OCI-LY1 (cell line): ENCODE results near the gene PSG11.
"Not testable (repeated sequence)": the region's sequence is repeated elsewhere in the genome, so short reads cannot be mapped to it uniquely, and the experiment has no call there.

Experiments used
- H2AFZ ChIP-seq: fragments of 200-600 bp; sonication (generic), shearing (Covaris generic); 2 replicates; pipeline ENCODE4 v1.6.0; 2014; ENCODE audit warnings: antibody characterized with exemption, mild to moderate bottlenecking, low read length
- H3F3A ChIP-seq: fragments of 200-600 bp; sonication (generic), shearing (Covaris generic); 2 replicates; pipeline ENCODE4 v1.6.0; 2014; ENCODE audit warnings: mild to moderate bottlenecking, antibody characterized with exemption, low read length, moderate library complexity; ENCODE audit not compliant: insufficient read depth
- H3K27ac ChIP-seq: fragments of 200-600 bp; sonication (generic); 2 replicates; pipeline ENCODE4 v1.5.1; 2014; ENCODE audit warnings: low read length, mixed run types, mild to moderate bottlenecking, low read depth; ENCODE audit not compliant: poor library complexity, severe bottlenecking
- H3K27me3 ChIP-seq: fragments of 200-600 bp; sonication (generic); 2 replicates; pipeline ENCODE4 v1.6.0; 2014; ENCODE audit warnings: antibody characterized with exemption, mild to moderate bottlenecking, low read length, moderate library complexity; ENCODE audit not compliant: insufficient read depth
- H3K36me3 ChIP-seq: fragments of 200-600 bp; sonication (generic); 2 replicates; pipeline ENCODE4 v1.6.1; 2014; ENCODE audit warnings: mild to moderate bottlenecking, antibody characterized with exemption, low read length, moderate library complexity, mixed read lengths; ENCODE audit not compliant: insufficient read depth
- H3K4me1 ChIP-seq: fragments of 200-600 bp; sonication (generic); 2 replicates; pipeline ENCODE4 v1.5.1; 2014; ENCODE audit warnings: mild to moderate bottlenecking, low read length, moderate library complexity; ENCODE audit not compliant: insufficient read depth, severe bottlenecking
- H3K4me2 ChIP-seq: fragments of 200-600 bp; sonication (generic), shearing (Covaris generic); 2 replicates; pipeline ENCODE4 v1.6.1; 2014; ENCODE audit warnings: low read length
- H3K4me3 ChIP-seq: fragments of 200-600 bp; sonication (generic); 2 replicates; pipeline ENCODE4 v1.5.1; 2014; ENCODE audit warnings: low read length, low read depth, mild to moderate bottlenecking, mixed read lengths; ENCODE audit not compliant: poor library complexity, severe bottlenecking
- H3K79me2 ChIP-seq: fragments of 200-600 bp; shearing (Covaris generic); 2 replicates; pipeline ENCODE4 v1.6.1; 2016; ENCODE audit warnings: mixed run types, low read length, mixed read lengths; ENCODE audit not compliant: insufficient read depth
- H3K9ac ChIP-seq: fragments of 200-600 bp; sonication (generic), shearing (Covaris generic); 2 replicates; pipeline ENCODE4 v1.6.1; 2014; ENCODE audit warnings: mild to moderate bottlenecking, low read length, mixed read lengths
- H3K9me2 ChIP-seq: fragments of 200-600 bp; sonication (generic), shearing (Covaris generic); 2 replicates; pipeline ENCODE4 v1.6.1; 2014; ENCODE audit warnings: low read depth, mild to moderate bottlenecking, low read length, mixed read lengths
- H3K9me3 ChIP-seq: fragments of 200-600 bp; shearing (Covaris generic); 2 replicates; pipeline ENCODE4 v1.6.1; 2014; ENCODE audit warnings: low read length, mixed read lengths
- H4K20me1 ChIP-seq: fragments of 200-600 bp; sonication (generic), shearing (Covaris generic); 2 replicates; pipeline ENCODE4 v1.6.0; 2016; ENCODE audit warnings: mild to moderate bottlenecking, low read length; ENCODE audit not compliant: insufficient read depth
- CTCF ChIP-seq: fragments of 200-600 bp; sonication (generic), shearing (Covaris generic); IDR thresholded peaks from 2 replicates; pipeline ENCODE4 v1.5.1; 2017; ENCODE audit warnings: mild to moderate bottlenecking, antibody characterized with exemption, low read length, moderate library complexity, mixed read lengths
- EZH2 ChIP-seq: fragments of 200-600 bp; sonication (generic), shearing (Covaris generic); IDR thresholded peaks from 2 replicates; pipeline ENCODE4 v1.8.0; 2017; ENCODE audit warnings: borderline replicate concordance, mixed run types, mild to moderate bottlenecking, antibody characterized with exemption, low read length, moderate library complexity, mixed read lengths

PSG11 gene

DNA sequence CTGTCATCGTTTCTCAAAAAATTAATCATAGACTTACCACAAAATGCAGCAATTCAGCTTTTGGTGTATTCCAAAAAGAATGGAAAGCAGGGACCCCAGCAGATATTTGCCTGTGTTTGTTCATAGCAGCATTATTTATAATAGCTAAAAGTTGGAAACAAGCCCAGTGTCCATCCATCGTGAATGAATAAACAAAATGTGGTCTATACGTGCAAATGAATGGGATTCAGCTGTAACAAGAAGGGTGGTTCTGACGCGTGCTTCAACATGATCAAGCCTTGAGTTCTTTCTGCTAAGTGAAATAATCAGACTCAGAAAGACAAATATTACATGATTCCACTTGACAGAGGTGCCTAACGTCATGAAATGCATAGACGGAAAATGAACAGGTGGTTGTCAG lies 36.4 kb downstream of the PSG11 start:
- no peaks in the 10 kb centered on the region for H3K4me1 ChIP-seq
- H3K9me3 ChIP-seq = no peaks in the 10 kb centered on the region
- H3K36me3 ChIP-seq = no peaks in the 10 kb centered on the region
- no peaks in the 10 kb centered on the region for H3K79me2 ChIP-seq
- no peak overlapping the region for H2AFZ ChIP-seq
- no peak overlapping the region for H3K9ac ChIP-seq
- H3K4me3 ChIP-seq = no peak overlapping the region
- H3K27ac ChIP-seq = no peak overlapping the region
- no peaks in the 10 kb centered on the region for H3K9me2 ChIP-seq
- no peak overlapping the region for H3K4me2 ChIP-seq
- no peaks in the 10 kb centered on the region for H3K27me3 ChIP-seq
- H4K20me1 ChIP-seq = no peaks in the 10 kb centered on the region
- H3F3A ChIP-seq = no peaks in the 10 kb centered on the region
- no peak for TF ChIP-seq CTCF
- no peak for TF ChIP-seq EZH2

DNA sequence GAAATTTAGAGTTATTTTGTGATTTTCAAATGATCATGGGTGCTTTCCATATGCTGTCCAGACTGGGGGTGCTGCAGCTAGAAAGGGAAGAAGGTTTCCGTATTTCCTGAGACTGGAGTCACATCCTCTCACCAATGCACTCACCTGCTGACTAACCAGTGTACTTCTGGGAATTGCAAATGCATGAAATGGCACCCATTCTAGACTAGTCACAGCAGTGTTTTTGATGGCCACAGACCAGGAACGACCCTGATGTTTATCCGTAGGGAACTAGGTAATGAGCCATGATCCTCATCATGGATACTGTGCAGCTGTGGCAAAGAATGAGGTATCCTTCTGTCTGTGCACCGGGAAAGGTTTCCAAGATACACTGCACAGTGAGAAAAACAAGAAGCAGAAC lies 37.1 kb downstream of the PSG11 start:
- not testable (repeated sequence) for H3K4me1 ChIP-seq, H3K9me3 ChIP-seq

DNA sequence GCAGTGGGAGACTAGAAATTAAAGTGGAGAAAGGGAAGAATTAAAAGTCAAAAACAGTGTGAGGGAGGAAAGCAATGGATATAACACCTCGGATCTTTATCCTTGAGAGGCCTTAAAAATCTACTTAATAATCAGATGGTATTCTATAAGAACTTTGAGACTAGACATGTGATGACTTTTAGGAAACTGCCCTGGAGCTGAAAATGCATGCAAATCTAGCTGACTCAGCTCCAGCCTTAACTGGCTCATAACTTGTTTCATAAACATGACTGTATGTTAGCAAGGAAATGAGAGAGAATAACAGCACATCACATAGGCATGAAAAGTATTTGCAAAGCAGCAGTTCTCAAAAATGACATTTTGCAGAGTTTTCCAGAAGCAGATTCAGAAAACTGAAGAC lies 38.1 kb downstream of the PSG11 start:
- not testable (repeated sequence) for H3K79me2 ChIP-seq, H3K4me1 ChIP-seq, H3K9ac ChIP-seq, H3K4me3 ChIP-seq, H3K27me3 ChIP-seq, H3K9me3 ChIP-seq, H3K4me2 ChIP-seq, H3K9me2 ChIP-seq, H3K36me3 ChIP-seq, H4K20me1 ChIP-seq, H2AFZ ChIP-seq, H3K27ac ChIP-seq, H3F3A ChIP-seq

More for the DNA sequence above, 37.1 kb downstream of the PSG11 start:
- not testable (repeated sequence) for H3K4me3 ChIP-seq, H3F3A ChIP-seq, H3K36me3 ChIP-seq, H2AFZ ChIP-seq, H4K20me1 ChIP-seq, H3K4me2 ChIP-seq, H3K9me2 ChIP-seq, H3K27ac ChIP-seq, H3K79me2 ChIP-seq, H3K27me3 ChIP-seq, H3K9ac ChIP-seq

DNA sequence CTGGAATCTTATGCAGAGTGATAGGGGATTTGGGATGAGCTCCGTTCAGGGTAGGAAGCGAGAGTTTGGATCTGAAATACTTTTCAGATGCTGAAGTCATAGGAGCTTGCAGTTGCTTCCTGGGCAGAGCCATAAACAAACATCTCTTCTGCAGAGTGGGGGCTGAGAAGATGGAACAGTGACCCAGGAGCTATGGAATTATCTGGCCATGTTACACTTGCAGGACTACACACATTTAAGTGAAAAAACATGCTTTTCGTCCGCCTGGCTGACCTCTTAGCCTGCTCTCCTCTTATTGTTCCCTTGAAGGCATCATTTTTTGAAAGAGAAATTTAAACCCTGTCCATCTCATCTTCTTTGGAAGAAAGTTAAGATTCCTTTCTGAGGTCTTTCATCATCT lies 40.7 kb downstream of the PSG11 start:
- no peaks in the 10 kb centered on the region for H3F3A ChIP-seq
- H3K9me3 ChIP-seq = no peaks in the 10 kb centered on the region
- no peaks in the 10 kb centered on the region for H3K4me1 ChIP-seq
- no peaks in the 10 kb centered on the region for H4K20me1 ChIP-seq
- no peaks in the 10 kb centered on the region for H3K79me2 ChIP-seq
- H2AFZ ChIP-seq = no peak overlapping the region
- no peak overlapping the region for H3K9ac ChIP-seq
- no peak overlapping the region for H3K27ac ChIP-seq
- no peak overlapping the region for H3K4me3 ChIP-seq
- no peak overlapping the region for H3K4me2 ChIP-seq
- TF ChIP-seq CTCF (no peak), EZH2 (no peak)
- no peaks in the 10 kb centered on the region for H3K36me3 ChIP-seq
- H3K27me3 ChIP-seq = no peaks in the 10 kb centered on the region
- no peaks in the 10 kb centered on the region for H3K9me2 ChIP-seq

GRCh38 chr19:42982111-42982510 lies 44.2 kb downstream of the PSG11 start:
- H3K4me3 ChIP-seq, H3K36me3 ChIP-seq, H3K27me3 ChIP-seq, H4K20me1 ChIP-seq, H3K9me2 ChIP-seq, H2AFZ ChIP-seq, H3K4me2 ChIP-seq, H3K9me3 ChIP-seq, H3K4me1 ChIP-seq, H3K79me2 ChIP-seq, H3K9ac ChIP-seq, H3F3A ChIP-seq, H3K27ac ChIP-seq: not testable (repeated sequence)

- H3K4me2 ChIP-seq, H4K20me1 ChIP-seq, H3K79me2 ChIP-seq, H3K4me3 ChIP-seq, H3K27ac ChIP-seq, H3K27me3 ChIP-seq, H3K36me3 ChIP-seq, H3K4me1 ChIP-seq, H3F3A ChIP-seq, H3K9ac ChIP-seq, H3K9me2 ChIP-seq, H3K9me3 ChIP-seq, H2AFZ ChIP-seq: not testable (repeated sequence)
Observed at GRCh38 chr19:42971451-42971850, 54.8 kb downstream of the PSG11 start.
